Measurements from ENCODE around the gene MON2. TPM values are rescaled to one million over a fixed set of nuclear protein-coding genes. Genes with fewer than 3 reads are reported as not detected.

MON2 gene
- total and polyA plus RNA-seq, 2 donors (not counting 3 experiments of a cell fraction or from before 2014, with no cell fraction given) = 8.9 to 41.8 TPM

GRCh38 chr12:62434494-62435302 is 31.9 kb upstream of the MON2 start:
- POLR2A ChIA-PET = no interaction called here
- CTCF ChIA-PET = interaction anchor here (0.6 to 5.3 kb wide), 24 partner anchors 9 to 634 kb away, joined by 3 to 258 read pairs (median 4); partner anchors contain the start of genes MON2 and USP15
- Histone ChIP-seq H3K27ac (ENCODE audit: insufficient read depth, low read depth, low read length) (no peak overlapping the region), H3K79me2 (ENCODE audit: control insufficient read depth, insufficient read depth, low read length) (no peaks in the 10 kb centered on the region), H2AFZ (ENCODE audit: low read depth, low read length) (peak overlapping the region; percentile 73), H3K9ac (replicated peaks; ENCODE audit: extremely low read depth, insufficient read depth, low read length) (no peak overlapping the region), H3K9me3 (replicated peaks; ENCODE audit: control insufficient read depth, insufficient read depth, low read length) (no peaks in the 10 kb centered on the region), H3K4me2 (ENCODE audit: insufficient read depth, low read length) (peak overlapping the region; percentile 66), H3K4me1 (ENCODE audit: control insufficient read depth, extremely low read depth, insufficient read depth, low read length) (peaks cover 9% of the 10 kb centered on the region), H3K4me3 (replicated peaks in 1 of 3; ENCODE audit: insufficient read depth in 1 of 3, low read depth in 1 of 3, low read length in 3 of 3) (peak overlapping the region; percentile 4 to 51 (median 23)), H3K9me1 (replicated peaks; ENCODE audit: control insufficient read depth, extremely low read depth, insufficient read depth, low read length) (no peaks in the 10 kb centered on the region), H3K27me3 (ENCODE audit: control insufficient read depth in 2 of 2, insufficient read depth in 2 of 2, low read length in 2 of 2) (peaks cover 12 to 35% of the 10 kb centered on the region in 2 experiments), H4K20me1 (replicated peaks; ENCODE audit: control insufficient read depth, extremely low read depth, insufficient read depth, low read length) (no peaks in the 10 kb centered on the region), H3K36me3 (ENCODE audit: control insufficient read depth in 2 of 2, extremely low read depth in 1 of 2, insufficient read depth in 2 of 2, low read length in 2 of 2) (no peaks in the 10 kb centered on the region)
- FAIRE-seq (no peak), DNase-seq (ENCODE audit: low read depth, low spot score) (peak; percentile 8)
- intact Hi-C loops (cut with micrococcal nuclease) = loop anchor here (5.0 to 10.0 kb wide), 2 partner anchors 168 to 500 kb away; partner anchors contain the start of gene PPM1H
- no TSS peak for BruUV-seq (replicated peaks)
- no peak for TF ChIP-seq MAX (IDR thresholded peaks at IDR 0.05; ENCODE audit: insufficient read depth, insufficient read length)
- dilution Hi-C loops (cut with MboI; ENCODE audit: extremely low pct_ligation_motif_present, low sequenced_read_pairs) = no loop called here

GRCh38 chr12:62435303-62436163 is 31.1 kb upstream of the MON2 start:
- dilution Hi-C loops (cut with MboI; ENCODE audit: extremely low pct_ligation_motif_present, low sequenced_read_pairs) = no loop called here
- H3K9me3 ChIP-seq (replicated peaks; ENCODE audit: control insufficient read depth, insufficient read depth, low read length) = no peaks in the 10 kb centered on the region
- H3K27ac ChIP-seq (ENCODE audit: insufficient read depth, low read depth, low read length) = no peak overlapping the region
- ChIA-PET CTCF (interaction anchor here (0.6 to 5.3 kb wide), 35 partner anchors 9 to 633 kb away, joined by 3 to 258 read pairs (median 4); partner anchors contain the start of genes MON2 and USP15), POLR2A (no interaction called here)
- FAIRE-seq (peak; percentile 75), DNase-seq (ENCODE audit: low read depth, low spot score) (peak; percentile 52)
- no peaks in the 10 kb centered on the region for H4K20me1 ChIP-seq (replicated peaks; ENCODE audit: control insufficient read depth, extremely low read depth, insufficient read depth, low read length)
- no TSS peak for BruUV-seq (replicated peaks)
- H3K9ac ChIP-seq (replicated peaks; ENCODE audit: extremely low read depth, insufficient read depth, low read length) = no peak overlapping the region
- no peak for TF ChIP-seq JUN (IDR thresholded peaks at IDR 0.05; ENCODE audit: borderline replicate concordance, insufficient read depth, insufficient read length, low read depth)
- no peak for TF ChIP-seq FOS (IDR thresholded peaks at IDR 0.05; ENCODE audit: borderline replicate concordance, insufficient read depth, low read length)
- TF ChIP-seq POLR2AphosphoS5 (IDR thresholded peaks at IDR 0.05; ENCODE audit: insufficient read depth, low read depth, low read length) = no peak
- TF ChIP-seq MAX (IDR thresholded peaks at IDR 0.05; ENCODE audit: insufficient read depth, insufficient read length) = no peak
- no peak for TF ChIP-seq MYC (IDR thresholded peaks at IDR 0.05; ENCODE audit: low read depth, low read length)
- TF ChIP-seq CTCF (IDR thresholded peaks at IDR 0.05; ENCODE audit: extremely low read depth in 1 of 2, insufficient read depth in 1 of 2, low read depth in 1 of 2, low read length in 2 of 2) = peak; percentile 37 to 78
- TF ChIP-seq POLR2A (IDR thresholded peaks at IDR 0.05; ENCODE audit: low read depth, low read length) = no peak
- peak overlapping the region; percentile 73 for H2AFZ ChIP-seq (ENCODE audit: low read depth, low read length)
- peak overlapping the region; percentile 4 to 51 (median 23) for H3K4me3 ChIP-seq (replicated peaks in 1 of 3; ENCODE audit: insufficient read depth in 1 of 3, low read depth in 1 of 3, low read length in 3 of 3)
- H3K27me3 ChIP-seq (ENCODE audit: control insufficient read depth in 2 of 2, insufficient read depth in 2 of 2, low read length in 2 of 2) = peaks cover 12 to 30% of the 10 kb centered on the region in 2 experiments
- intact Hi-C loops (cut with micrococcal nuclease) = loop anchor here (5.0 to 10.0 kb wide), 2 partner anchors 167 to 499 kb away; partner anchors contain the start of gene PPM1H
- peaks cover 9% of the 10 kb centered on the region for H3K4me1 ChIP-seq (ENCODE audit: control insufficient read depth, extremely low read depth, insufficient read depth, low read length)
- no peaks in the 10 kb centered on the region for H3K36me3 ChIP-seq (ENCODE audit: control insufficient read depth in 2 of 2, extremely low read depth in 1 of 2, insufficient read depth in 2 of 2, low read length in 2 of 2)
- no peaks in the 10 kb centered on the region for H3K79me2 ChIP-seq (ENCODE audit: control insufficient read depth, insufficient read depth, low read length)
- peak overlapping the region; percentile 66 for H3K4me2 ChIP-seq (ENCODE audit: insufficient read depth, low read length)
- H3K9me1 ChIP-seq (replicated peaks; ENCODE audit: control insufficient read depth, extremely low read depth, insufficient read depth, low read length) = no peaks in the 10 kb centered on the region

Data from endothelial cell of umbilical vein (primary cell).